Upper lobe of left lung (tissue), 6 donors: ENCODE results near the gene ITPR2. TPM values are rescaled to one million over a fixed set of nuclear protein-coding genes. Genes with fewer than 3 reads are reported as not detected.

Source experiments
- ATAC-seq, 2 donors: fragments of 200-7000 bp; cut with Tn5 transposase; one replicate each; pipeline ENCODE4 v1.9.1; 2022; ENCODE audit warnings: mild to moderate bottlenecking in 2 of 2, moderate library complexity in 2 of 2; ENCODE audit not compliant: low FRiP score in 2 of 2
- DNase-seq, 2 donors: peaks; one replicate each; pipeline ENCODE4 v3.0.0-alpha.2; 2019 to 2020
- H3K27ac ChIP-seq, 4 donors: fragments of 200-600 bp; sonication (generic); one replicate each; pipeline ENCODE4 v1.5.1; 2016 to 2019
- H3K27me3 ChIP-seq, 4 donors: fragments of 200-600 bp; sonication (generic); one replicate each; pipeline ENCODE4 v1.5.1; 2017 to 2019
- H3K36me3 ChIP-seq, 4 donors: fragments of 200-600 bp; sonication (generic); one replicate each; pipeline ENCODE4 v1.5.1; 2016 to 2019
- H3K4me1 ChIP-seq, 4 donors: fragments of 200-600 bp; sonication (generic); one replicate each; pipeline ENCODE4 v1.5.1; 2018 to 2019
- H3K4me3 ChIP-seq, 4 donors: fragments of 200-600 bp; sonication (generic); one replicate each; pipeline ENCODE4 v1.5.1; 2017 to 2019; ENCODE audit warnings: mild to moderate bottlenecking in 2 of 4, moderate library complexity in 1 of 4
- H3K9me3 ChIP-seq, 4 donors: fragments of 200-600 bp; sonication (generic); one replicate each; pipeline ENCODE4 v1.5.1; 2018 to 2019
- EP300 ChIP-seq, 4 donors: sonication (generic); formaldehyde crosslinking; IDR thresholded peaks; one replicate each; pipeline ENCODE4 v1.5.1; 2017; ENCODE audit warnings: antibody characterized with exemption in 4 of 4, control low read depth in 2 of 4
- POLR2A ChIP-seq, 4 donors: fragments of 450-650 bp; IDR thresholded peaks; one replicate each; pipeline ENCODE4 v1.5.1; 2016 to 2017; ENCODE audit warnings: antibody characterized with exemption in 4 of 4, mild to moderate bottlenecking in 2 of 4
- POLR2AphosphoS5 ChIP-seq, 2 donors: sonication (generic); formaldehyde crosslinking; IDR thresholded peaks; one replicate each; pipeline ENCODE4 v1.5.1; 2017; ENCODE audit warnings: antibody characterized with exemption in 2 of 2
- WGBS, 2 donors: methylation state at CpG; one replicate each; pipeline ENCODE4 v1.1.5; 2017 to 2018; 5-methylcytosine and 5-hydroxymethylcytosine counted together
- total RNA-seq, 6 donors: library from RNA; depleted of rRNA in 4 of 6; stranded (reverse); fragments of >200 nt in 4 of 6; gene quantifications; one replicate each; pipeline versions ENCODE4 v1.1.0 to v1.2.1, GENCODE V29; 2016 to 2021
- TF ChIP-seq, protein P1 (sequence below), 6 experiments: fragments of 450-650 bp in 4 of 6; fragments of 200-600 bp in 2 of 6; sonication (generic) in 2 of 6; IDR thresholded peaks; one replicate each; pipeline ENCODE4 v1.5.1; 2016 to 2019; ENCODE audit warnings: antibody characterized with exemption in 6 of 6
- donor health status: DM: no; HTN: no; CAD: no; lungs with moderate emphysema.
- donor health status: DM: no; HTN: yes; CAD: no; lungs with severe emphysema.

Gene ITPR2
- total RNA-seq, 6 donors from 2014 or later: 35.5 to 115 (median 45.0) TPM

DNA sequence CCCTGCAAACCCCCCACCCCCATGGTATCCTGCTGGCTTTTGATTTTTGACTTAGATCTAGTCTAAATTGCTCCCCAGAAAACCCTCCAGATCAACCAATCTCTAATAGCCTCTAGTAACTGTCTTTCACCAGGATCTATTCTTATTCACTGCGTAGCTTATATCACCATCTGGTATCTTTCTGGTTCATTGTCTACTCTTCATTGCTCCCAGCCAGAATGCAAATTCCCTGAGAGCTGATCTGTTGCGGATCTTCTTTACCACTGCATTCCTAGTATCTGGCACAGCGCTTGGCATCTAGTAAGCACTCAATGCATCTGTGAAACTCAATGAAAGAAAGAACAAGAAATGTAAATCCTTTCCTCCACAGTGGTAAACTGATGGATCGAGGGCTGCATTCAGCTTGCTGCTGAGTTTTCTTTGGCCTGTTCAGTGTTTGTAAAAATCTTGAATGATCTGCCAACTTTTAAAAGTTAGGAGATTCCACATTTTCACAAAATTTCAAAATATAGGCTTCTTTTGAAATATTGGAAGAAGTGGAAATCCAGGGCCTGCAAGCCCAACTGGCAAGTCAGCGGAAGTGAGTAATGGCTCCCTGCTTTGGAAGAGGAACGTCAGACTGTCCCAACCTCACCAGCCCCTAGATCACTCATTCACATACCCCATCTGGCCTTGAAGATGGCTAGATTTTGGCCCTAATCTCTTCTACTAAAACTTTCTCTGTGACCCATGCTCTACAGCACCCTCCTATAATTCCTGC, 363.4 kb downstream of the ITPR2 start:
- no peak for TF ChIP-seq EP300 (IDR thresholded peaks at IDR 0.05)
- no peak for TF ChIP-seq POLR2A (IDR thresholded peaks at IDR 0.05)
- TF ChIP-seq POLR2AphosphoS5 (IDR thresholded peaks at IDR 0.05): no peak
- TF ChIP-seq, protein P1, sequence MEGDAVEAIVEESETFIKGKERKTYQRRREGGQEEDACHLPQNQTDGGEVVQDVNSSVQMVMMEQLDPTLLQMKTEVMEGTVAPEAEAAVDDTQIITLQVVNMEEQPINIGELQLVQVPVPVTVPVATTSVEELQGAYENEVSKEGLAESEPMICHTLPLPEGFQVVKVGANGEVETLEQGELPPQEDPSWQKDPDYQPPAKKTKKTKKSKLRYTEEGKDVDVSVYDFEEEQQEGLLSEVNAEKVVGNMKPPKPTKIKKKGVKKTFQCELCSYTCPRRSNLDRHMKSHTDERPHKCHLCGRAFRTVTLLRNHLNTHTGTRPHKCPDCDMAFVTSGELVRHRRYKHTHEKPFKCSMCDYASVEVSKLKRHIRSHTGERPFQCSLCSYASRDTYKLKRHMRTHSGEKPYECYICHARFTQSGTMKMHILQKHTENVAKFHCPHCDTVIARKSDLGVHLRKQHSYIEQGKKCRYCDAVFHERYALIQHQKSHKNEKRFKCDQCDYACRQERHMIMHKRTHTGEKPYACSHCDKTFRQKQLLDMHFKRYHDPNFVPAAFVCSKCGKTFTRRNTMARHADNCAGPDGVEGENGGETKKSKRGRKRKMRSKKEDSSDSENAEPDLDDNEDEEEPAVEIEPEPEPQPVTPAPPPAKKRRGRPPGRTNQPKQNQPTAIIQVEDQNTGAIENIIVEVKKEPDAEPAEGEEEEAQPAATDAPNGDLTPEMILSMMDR (IDR thresholded peaks at IDR 0.05): no peak
- Histone ChIP-seq H3K27ac (no peak overlapping the region), H3K36me3 (peaks cover 0 to 4% (median 0%) of the 10 kb centered on the region in 4 donors), H3K9me3 (no peaks in the 10 kb centered on the region), H3K4me3 (no peak overlapping the region), H3K4me1 (no peaks in the 10 kb centered on the region), H3K27me3 (no peaks in the 10 kb centered on the region)
- ATAC-seq: no peak
- no peak for DNase-seq
- WGBS, 2 donors: 92 to 95% methylated on average over 6 of the region's 6 CpGs

DNA sequence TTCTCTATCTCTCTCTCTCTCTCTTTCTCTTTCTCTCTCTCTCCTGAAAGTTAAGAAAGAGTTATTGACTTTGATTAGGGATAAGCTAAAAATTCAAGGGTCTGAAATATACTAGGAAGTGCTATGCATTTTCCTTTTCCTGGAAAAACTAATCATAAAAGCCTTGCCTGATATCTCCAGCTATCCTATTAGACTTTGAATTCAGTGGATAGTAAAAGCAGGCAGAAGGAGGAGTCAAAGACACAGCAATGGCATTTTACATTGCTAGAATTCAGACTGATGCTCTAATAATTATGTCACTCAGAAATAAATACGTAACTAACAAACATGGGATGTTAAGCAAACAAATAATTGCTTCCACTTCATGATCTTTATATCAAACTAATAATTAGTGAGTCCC, 365.6 kb downstream of the ITPR2 start:
- DNase-seq: no peak
- Histone ChIP-seq H3K4me1 (no peaks in the 10 kb centered on the region), H3K36me3 (no peaks in the 10 kb centered on the region), H3K27me3 (no peaks in the 10 kb centered on the region), H3K4me3 (no peak overlapping the region), H3K27ac (no peak overlapping the region), H3K9me3 (no peaks in the 10 kb centered on the region)
- 95 to 97% methylated on average over 1 of the region's 1 CpG for WGBS, 2 donors
- TF ChIP-seq EP300 (IDR thresholded peaks at IDR 0.05) (no peak), POLR2A (IDR thresholded peaks at IDR 0.05) (no peak), POLR2AphosphoS5 (IDR thresholded peaks at IDR 0.05) (no peak)
- TF ChIP-seq, protein P1 (IDR thresholded peaks at IDR 0.05): no peak
- ATAC-seq: no peak

DNA sequence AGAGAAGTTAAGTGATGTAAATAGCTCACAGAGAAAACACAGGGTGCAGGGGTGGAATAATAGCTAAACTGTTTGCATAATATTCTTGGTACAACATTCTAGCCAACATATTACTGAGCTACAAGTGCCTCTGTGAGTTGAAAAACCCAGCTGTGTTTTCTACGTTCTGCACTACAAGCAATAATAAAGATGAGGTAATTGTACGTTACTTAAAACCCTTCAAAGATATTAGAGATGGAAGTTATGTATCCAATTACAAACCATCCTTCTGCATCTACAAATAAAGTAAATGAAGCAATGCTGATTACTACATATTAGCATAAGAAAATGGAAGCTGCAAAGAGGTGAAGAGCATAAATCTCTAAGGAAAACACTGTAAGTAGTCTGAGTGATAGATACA, 366.3 kb downstream of the ITPR2 start:
- no peak for ATAC-seq
- Histone ChIP-seq H3K4me1 (no peaks in the 10 kb centered on the region), H3K9me3 (no peaks in the 10 kb centered on the region), H3K36me3 (no peaks in the 10 kb centered on the region), H3K27ac (no peak overlapping the region), H3K27me3 (no peaks in the 10 kb centered on the region), H3K4me3 (no peak overlapping the region)
- TF ChIP-seq, protein P1 (IDR thresholded peaks at IDR 0.05): no peak
- TF ChIP-seq POLR2A (IDR thresholded peaks at IDR 0.05) (no peak), POLR2AphosphoS5 (IDR thresholded peaks at IDR 0.05) (no peak), EP300 (IDR thresholded peaks at IDR 0.05) (no peak)
- 68 to 86% methylated on average over 2 of the region's 2 CpGs for WGBS, 2 donors
- DNase-seq: no peak

- 90 to 92% methylated on average over 6 of the region's 6 CpGs for WGBS, 2 donors
- no peak for DNase-seq
Observed at GRCh38 chr12:26465419-26466097, 367.4 kb downstream of the ITPR2 start.

GRCh38 chr12:26461776-26462175, 371.2 kb downstream of the ITPR2 start:
- Histone ChIP-seq H3K27ac (no peak overlapping the region), H3K27me3 (no peaks in the 10 kb centered on the region), H3K9me3 (no peaks in the 10 kb centered on the region), H3K36me3 (no peaks in the 10 kb centered on the region), H3K4me3 (no peak overlapping the region), H3K4me1 (no peaks in the 10 kb centered on the region)
- ATAC-seq (no peak), DNase-seq (no peak)
- WGBS, 2 donors: 78% methylated on average over 1 of the region's 1 CpG
- TF ChIP-seq POLR2A (IDR thresholded peaks at IDR 0.05) (no peak), EP300 (IDR thresholded peaks at IDR 0.05) (no peak), POLR2AphosphoS5 (IDR thresholded peaks at IDR 0.05) (no peak)
- TF ChIP-seq, protein P1 (IDR thresholded peaks at IDR 0.05): no peak

More at GRCh38 chr12:26465419-26466097, 367.4 kb downstream of the ITPR2 start:
- no peak overlapping the region for H3K4me3 ChIP-seq
- H3K27ac ChIP-seq: no peak overlapping the region
- no peak for ATAC-seq
- no peaks in the 10 kb centered on the region for H3K9me3 ChIP-seq
- no peaks in the 10 kb centered on the region for H3K4me1 ChIP-seq
- no peaks in the 10 kb centered on the region for H3K27me3 ChIP-seq
- H3K36me3 ChIP-seq: no peaks in the 10 kb centered on the region
- no peak for TF ChIP-seq EP300 (IDR thresholded peaks at IDR 0.05)
